Memory B cell (primary cell): ENCODE measurements around the gene CLK3.
"Not testable (repeated sequence)": the region's sequence is repeated elsewhere in the genome, so short reads cannot be mapped to it uniquely, and the experiment has no call there.

Experiments
- ATAC-seq: fragments of 150-1000 bp; cut with Tn5 transposase; 2 replicates; pipeline ENCODE4 v1.10.0; 2021; ENCODE audit warnings: low read depth, mild to moderate bottlenecking, moderate library complexity
- DNase-seq, 2 donors: peaks; one replicate each; pipeline ENCODE4 v3.0.0; 2022; ENCODE audit warnings: low spot score in 2 of 2
- H3K27ac Mint-ChIP-seq: one replicate; pipeline ENCODE4 v1.8.0; 2022; ENCODE audit warnings: mild to moderate bottlenecking, moderate library complexity, mixed read lengths
- H3K27me3 Mint-ChIP-seq: one replicate; pipeline ENCODE4 v1.8.0; 2022; ENCODE audit warnings: mixed read lengths
- H3K36me3 Mint-ChIP-seq: one replicate; pipeline ENCODE4 v1.8.0; 2022; ENCODE audit warnings: mild to moderate bottlenecking, mixed read lengths
- H3K4me1 Mint-ChIP-seq: one replicate; pipeline ENCODE4 v1.8.0; 2022; ENCODE audit warnings: mixed read lengths
- H3K4me3 Mint-ChIP-seq: one replicate; pipeline ENCODE4 v1.8.0; 2022; ENCODE audit warnings: mild to moderate bottlenecking, moderate library complexity, mixed read lengths
- H3K9me3 Mint-ChIP-seq: one replicate; pipeline ENCODE4 v1.8.0; 2022; ENCODE audit warnings: mixed read lengths

The CLK3 gene

DNA sequence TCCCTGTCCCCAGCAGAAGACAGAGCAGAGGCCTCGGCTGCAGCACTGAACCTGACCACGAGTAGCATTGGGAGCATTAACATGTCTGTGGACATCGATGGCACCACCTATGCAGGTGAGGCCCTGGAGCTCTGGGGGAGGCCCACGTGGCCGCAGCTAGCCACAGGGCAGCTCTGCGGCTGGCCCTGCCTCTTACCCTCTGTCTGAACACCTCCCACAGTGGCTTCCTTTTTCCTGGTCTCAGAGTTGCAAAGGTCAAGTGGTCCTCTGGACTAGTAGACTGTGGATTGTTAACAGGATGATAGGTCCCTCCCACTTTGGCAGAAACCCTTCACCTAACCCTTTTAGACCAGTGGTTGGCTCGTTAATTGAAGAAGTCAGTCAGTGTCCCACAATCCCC, 22.5 kb upstream of the CLK3 start:
- Mint-ChIP-seq H3K36me3 (peaks cover 20% of the 10 kb centered on the region), H3K9me3 (no peaks in the 10 kb centered on the region), H3K4me3 (no peak overlapping the region), H3K27me3 (no peaks in the 10 kb centered on the region), H3K4me1 (peaks cover 2% of the 10 kb centered on the region), H3K27ac (no peak overlapping the region)
- ATAC-seq, result no peak
- DNase-seq, result no peak

DNA sequence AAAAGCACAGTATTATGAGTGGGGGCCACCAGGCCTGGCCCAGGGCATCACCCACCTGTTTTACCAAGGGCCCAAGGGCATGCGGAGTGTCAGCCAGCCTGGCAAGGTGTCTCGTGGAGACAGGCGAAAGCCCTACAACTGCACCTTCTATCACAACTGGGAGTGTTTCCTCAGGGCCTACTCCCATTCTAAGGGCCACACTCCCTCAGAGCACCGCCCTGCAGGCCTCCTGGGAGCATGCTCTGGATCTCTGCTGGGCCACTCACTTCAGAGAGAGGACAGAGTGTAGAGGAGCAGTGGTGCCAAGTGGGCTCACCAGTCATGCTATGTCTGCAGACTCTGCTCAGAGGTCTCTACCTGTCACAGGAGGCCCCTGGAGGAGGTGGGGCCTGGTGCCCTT, 21.2 kb upstream of the CLK3 start:
- Mint-ChIP-seq H3K4me1 (peaks cover 7% of the 10 kb centered on the region), H3K36me3 (peaks cover 20% of the 10 kb centered on the region), H3K27ac (no peak overlapping the region), H3K4me3 (no peak overlapping the region), H3K9me3 (no peaks in the 10 kb centered on the region), H3K27me3 (no peaks in the 10 kb centered on the region)
- ATAC-seq, result no peak
- no peak for DNase-seq

DNA sequence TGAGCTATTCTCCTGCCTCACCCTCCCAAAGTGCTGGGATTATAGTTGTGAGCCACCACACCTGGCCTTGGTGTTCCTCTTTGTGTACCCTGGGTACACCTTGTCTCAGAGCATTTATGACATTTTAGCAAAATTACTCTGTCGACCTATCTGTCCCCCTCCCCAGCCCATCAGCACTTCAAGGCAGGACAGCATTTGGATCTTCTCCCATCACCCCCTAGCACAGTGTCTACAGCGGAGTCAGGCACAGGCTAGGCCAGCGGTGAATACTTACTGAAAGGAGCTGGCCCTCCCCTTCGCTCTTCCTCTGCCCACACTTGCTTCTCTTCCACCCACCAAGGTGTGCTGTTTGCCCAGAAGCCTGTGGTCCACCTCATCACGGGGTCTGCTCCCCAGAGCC, 20.4 kb upstream of the CLK3 start:
- DNase-seq (no peak), ATAC-seq (no peak)
- peaks cover 15% of the 10 kb centered on the region for H3K36me3 Mint-ChIP-seq
- no peaks in the 10 kb centered on the region for H3K27me3 Mint-ChIP-seq
- peaks cover 7% of the 10 kb centered on the region for H3K4me1 Mint-ChIP-seq
- no peak overlapping the region for H3K27ac Mint-ChIP-seq
- no peak overlapping the region for H3K4me3 Mint-ChIP-seq
- no peaks in the 10 kb centered on the region for H3K9me3 Mint-ChIP-seq

DNA sequence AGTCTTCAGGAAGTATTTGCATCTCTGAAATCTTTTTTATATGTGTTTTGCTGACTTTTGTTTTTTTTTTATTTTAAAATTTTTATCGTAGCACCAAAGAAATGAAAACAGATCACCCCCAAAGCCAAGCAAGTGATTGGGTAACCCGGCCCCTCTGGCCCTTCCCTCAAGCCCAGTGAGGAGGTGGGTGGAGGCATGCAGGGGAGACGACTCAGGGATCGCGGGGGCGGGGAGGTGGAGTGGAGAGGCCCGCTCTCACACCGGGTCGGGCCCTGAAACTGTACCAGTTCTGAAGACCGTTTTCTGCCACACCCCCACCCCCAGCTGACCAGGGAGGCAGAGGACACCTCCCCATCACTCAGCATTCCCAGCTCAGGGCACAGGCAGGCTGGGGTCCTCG, 18.9 kb upstream of the CLK3 start:
- H3K9me3 Mint-ChIP-seq, H3K27me3 Mint-ChIP-seq, ATAC-seq, H3K4me1 Mint-ChIP-seq, H3K27ac Mint-ChIP-seq, DNase-seq, H3K4me3 Mint-ChIP-seq: not testable (repeated sequence)
- H3K36me3 Mint-ChIP-seq, result peaks cover 12% of the 10 kb centered on the region

DNA sequence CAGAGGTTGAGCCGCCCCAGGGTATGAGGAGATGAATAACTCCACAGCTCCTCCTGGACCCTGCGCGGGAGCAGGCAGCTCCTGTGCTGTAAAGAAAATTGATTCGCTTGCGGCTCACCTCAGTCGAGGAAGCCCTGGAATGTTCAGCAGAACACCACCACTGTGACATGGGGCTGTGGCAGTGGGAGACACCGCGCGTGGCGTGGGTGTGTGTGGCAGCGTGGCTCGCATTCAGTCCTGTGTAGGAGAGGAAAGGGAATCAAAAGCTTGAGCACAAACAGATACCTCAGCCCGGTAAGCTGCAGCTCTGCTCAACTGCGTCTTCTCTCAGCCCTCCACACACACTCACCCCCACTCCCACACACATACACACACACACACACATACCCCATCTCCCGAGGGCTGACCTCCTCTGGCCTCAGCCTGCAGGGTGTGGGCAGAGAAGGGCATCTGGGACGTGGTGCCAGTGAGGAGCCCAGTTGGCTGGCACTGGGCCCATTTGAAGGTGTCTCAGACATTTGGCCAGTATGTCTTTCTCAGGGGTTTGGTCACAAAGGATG, 18.4 kb upstream of the CLK3 start:
- DNase-seq, H3K27me3 Mint-ChIP-seq, ATAC-seq, H3K4me1 Mint-ChIP-seq, H3K27ac Mint-ChIP-seq, H3K9me3 Mint-ChIP-seq, H3K4me3 Mint-ChIP-seq: not testable (repeated sequence)
- H3K36me3 Mint-ChIP-seq, result peaks cover 12% of the 10 kb centered on the region

DNA sequence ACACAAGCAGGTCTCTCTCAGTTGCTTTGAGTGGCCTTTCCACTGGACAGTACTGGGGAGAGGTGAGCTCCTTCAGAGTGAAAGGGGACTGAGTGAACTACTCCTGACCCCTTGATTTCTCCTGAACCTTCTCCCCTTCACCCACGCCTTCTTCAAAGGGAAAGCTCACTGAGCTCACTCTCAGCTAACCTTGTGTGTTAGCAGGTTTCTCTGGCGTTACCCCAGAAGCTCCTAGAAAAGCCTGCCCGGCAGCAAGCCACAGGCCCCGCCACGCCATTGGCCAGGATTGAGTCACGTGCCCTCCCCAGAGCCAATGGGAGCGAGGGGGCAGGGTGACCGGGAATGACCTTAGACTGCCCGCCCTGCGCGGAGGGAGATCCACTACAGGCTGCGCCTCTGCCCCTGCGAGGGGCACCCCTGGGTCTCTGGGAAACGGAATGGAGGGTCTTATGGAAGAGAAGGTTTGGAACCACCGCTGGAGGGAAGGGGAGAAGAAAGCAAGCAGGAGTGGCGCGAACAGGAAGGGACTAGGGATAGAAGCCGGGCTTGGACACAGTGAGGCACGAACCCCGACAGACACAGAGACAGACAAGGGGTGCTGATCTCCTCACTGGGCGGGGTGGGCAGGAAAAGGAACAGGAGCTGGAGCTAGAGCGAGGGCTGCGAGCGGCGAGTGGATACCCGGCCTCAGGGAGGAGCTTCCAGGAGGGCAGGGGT, 17.4 kb upstream of the CLK3 start:
- peak; percentile 99 for ATAC-seq
- H3K27me3 Mint-ChIP-seq, result no peaks in the 10 kb centered on the region
- H3K36me3 Mint-ChIP-seq, result peaks cover 12% of the 10 kb centered on the region
- peaks cover 7% of the 10 kb centered on the region for H3K4me1 Mint-ChIP-seq
- no peaks in the 10 kb centered on the region for H3K9me3 Mint-ChIP-seq
- peak overlapping the region; percentile 90 for H3K27ac Mint-ChIP-seq
- H3K4me3 Mint-ChIP-seq, result peak overlapping the region; percentile 99
- DNase-seq, result peak; percentile 73 to 79

DNA sequence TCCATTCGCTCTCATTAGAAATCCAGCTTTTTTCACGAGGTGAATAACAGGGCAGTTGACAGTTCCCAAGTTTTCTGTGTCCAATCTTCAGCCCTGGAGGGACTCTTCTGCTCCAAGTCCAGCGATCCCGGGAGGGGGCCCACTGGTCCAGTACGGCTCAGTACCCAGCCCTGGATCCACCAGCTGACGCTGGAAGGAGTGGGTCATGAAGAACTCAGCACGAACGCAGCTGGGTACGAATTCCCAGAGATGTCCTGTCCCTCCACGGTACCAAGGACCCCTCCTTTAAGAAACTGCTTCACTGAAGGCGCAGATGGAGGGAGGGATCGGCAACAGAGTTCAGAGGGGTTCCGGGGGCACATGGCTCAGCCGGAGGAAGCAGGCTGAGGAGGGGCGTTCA, 16.5 kb upstream of the CLK3 start:
- peak overlapping the region; percentile 38 for H3K27ac Mint-ChIP-seq
- no peak for DNase-seq
- ATAC-seq, result no peak
- no peaks in the 10 kb centered on the region for H3K27me3 Mint-ChIP-seq
- H3K4me1 Mint-ChIP-seq, result peaks cover 7% of the 10 kb centered on the region
- H3K36me3 Mint-ChIP-seq, result peaks cover 9% of the 10 kb centered on the region
- H3K4me3 Mint-ChIP-seq, result peak overlapping the region; percentile 99
- no peaks in the 10 kb centered on the region for H3K9me3 Mint-ChIP-seq

DNA sequence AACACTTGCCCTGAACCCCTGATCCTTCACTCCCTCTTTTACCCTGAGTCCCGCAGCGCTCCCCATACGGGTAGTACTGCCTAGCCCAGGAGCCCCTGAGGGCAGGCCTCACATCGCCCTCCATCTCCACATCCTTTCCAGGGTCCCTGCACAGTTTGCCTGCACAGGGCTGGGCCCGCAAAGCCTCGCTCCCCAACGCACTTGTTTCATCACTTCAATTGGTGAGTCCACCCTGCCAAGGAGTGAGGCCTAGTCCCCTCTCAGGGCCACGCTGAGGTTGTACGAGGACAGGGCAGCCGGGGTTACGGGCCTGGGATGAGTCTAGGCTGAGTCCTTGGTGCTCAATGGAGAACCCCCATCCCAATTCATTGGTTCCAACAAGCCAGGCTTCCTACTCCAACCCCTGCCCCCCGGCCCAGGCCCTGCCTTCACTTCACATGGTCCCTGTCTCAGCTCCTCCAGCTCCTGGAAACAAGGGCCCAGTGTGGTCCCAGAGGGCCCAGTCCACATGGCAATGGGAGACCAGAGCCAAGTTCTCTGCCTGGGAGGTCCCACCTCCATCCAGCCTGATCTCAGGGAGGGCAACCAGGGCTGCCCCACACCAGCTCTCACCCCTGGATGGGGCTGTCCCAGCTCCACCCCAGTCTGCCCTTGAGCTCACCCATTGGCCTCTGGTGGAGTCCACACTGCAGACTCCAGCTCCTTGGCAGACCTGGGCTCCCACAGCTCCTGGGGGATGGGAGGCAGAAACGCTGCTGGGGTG, 12.4 kb upstream of the CLK3 start:
- H3K4me1 Mint-ChIP-seq, result peaks cover 4% of the 10 kb centered on the region
- ATAC-seq, result no peak
- no peak overlapping the region for H3K4me3 Mint-ChIP-seq
- H3K27me3 Mint-ChIP-seq, result peaks cover 1% of the 10 kb centered on the region
- peak overlapping the region; percentile 47 for H3K27ac Mint-ChIP-seq
- no peaks in the 10 kb centered on the region for H3K36me3 Mint-ChIP-seq
- H3K9me3 Mint-ChIP-seq, result no peaks in the 10 kb centered on the region
- no peak for DNase-seq

DNA sequence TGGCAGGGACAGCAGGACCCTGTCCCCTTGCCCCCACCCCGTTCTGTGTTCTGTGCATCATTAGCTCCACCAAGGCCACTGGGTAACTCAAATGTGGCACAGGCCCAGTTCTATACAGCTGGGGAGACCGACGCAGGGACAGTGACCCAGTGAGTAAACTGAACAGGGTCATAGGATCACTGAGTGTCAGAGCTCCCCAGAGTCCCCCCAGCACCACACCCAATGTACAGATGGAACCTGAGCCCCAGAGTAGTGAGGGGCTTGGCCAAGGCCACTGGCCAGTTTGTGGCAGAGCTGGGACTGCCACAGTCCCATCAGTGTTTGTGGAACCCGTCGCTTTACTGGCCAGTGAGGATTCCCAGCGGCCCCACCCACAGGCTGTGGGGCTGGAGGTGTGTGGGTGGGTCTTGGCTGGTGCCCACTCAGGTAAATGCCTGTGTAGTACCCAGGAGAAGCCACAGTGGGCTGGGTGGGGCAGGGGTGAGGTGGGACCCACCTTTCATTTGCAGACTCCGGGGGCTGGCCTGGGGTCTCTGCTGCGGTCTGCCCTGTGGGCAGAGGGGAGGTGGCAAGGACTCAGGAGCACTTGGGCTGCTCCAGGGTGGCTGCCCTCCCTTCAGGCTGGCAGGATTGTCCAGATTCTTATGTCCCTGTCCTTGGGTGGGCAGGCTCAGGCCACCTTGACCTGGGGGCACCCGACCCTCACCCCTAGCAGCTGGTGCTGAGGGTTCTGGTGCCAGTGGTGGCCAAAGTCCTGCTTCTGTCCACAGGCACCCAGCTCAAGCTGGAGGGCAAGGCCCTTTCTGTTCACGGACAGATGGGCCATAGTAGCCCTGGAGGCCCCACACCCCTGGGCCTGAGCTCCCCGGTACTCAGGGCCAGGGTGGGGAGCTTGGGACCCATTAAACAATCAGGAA, 11.6 kb upstream of the CLK3 start:
- Mint-ChIP-seq H3K36me3 (no peaks in the 10 kb centered on the region), H3K9me3 (no peaks in the 10 kb centered on the region), H3K27me3 (peaks cover 1% of the 10 kb centered on the region), H3K4me3 (no peak overlapping the region), H3K4me1 (no peaks in the 10 kb centered on the region), H3K27ac (no peak overlapping the region)
- ATAC-seq (no peak), DNase-seq (no peak)

DNA sequence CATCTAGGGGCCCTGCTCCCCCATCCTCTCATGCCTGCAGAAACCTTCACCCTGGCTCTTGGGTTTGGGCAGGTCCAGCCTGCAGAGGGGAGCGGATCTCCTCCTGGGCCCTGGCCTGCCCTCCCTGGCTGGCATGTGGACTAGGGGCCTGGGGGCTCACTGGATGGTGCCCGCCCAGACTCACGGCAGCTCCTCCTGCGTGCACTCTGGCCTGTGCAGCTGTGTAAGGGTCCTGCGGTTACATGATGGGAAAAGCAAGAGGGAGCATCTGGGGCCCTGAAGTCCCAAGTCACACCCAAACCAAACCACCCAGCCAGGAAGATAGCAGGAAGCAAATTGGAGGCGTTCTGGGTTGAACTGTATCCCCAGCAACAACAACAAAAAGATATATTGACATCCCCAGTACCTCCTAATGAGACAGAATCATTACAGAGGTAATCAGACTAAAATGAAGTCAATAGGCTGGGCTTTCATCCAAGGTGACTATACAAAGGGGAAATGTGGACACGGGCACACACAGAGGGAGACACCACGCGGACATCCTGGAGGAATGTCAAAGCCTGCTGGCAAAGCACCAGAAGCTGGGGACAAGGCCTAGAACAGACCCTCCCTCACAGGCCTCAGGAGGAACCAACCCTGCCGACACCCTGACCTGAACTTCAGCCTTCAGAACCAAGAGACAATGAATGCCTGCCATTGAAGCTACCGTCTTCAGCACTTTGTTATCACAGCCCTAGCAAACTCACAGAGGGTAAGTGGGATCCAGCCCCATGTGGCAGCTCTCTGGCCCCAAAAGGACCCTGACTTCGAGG, 10.4 kb upstream of the CLK3 start:
- no peak overlapping the region for H3K4me3 Mint-ChIP-seq
- no peaks in the 10 kb centered on the region for H3K9me3 Mint-ChIP-seq
- peaks cover 1% of the 10 kb centered on the region for H3K27me3 Mint-ChIP-seq
- DNase-seq (no peak), ATAC-seq (no peak)
- H3K27ac Mint-ChIP-seq, result no peak overlapping the region
- no peaks in the 10 kb centered on the region for H3K4me1 Mint-ChIP-seq
- no peaks in the 10 kb centered on the region for H3K36me3 Mint-ChIP-seq

DNA sequence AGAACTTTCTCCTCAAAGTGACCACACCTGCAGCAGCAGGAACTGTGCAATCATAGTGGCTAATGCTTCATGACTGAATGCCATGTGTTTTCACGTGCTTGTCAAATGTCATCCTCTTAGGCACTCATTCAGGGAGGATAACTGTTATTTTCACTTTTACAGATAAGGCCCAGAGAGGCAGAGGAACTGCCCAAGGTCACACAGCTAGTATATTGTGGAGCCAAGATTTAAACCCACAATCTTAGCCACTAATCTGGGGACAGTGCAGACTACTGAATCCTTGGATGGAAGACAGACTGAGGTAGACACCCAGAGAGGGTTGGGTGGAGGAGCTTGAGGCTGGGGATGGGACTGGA, 9.9 kb upstream of the CLK3 start:
- Mint-ChIP-seq H3K36me3 (no peaks in the 10 kb centered on the region), H3K4me3 (no peak overlapping the region), H3K4me1 (no peaks in the 10 kb centered on the region), H3K9me3 (no peaks in the 10 kb centered on the region), H3K27ac (no peak overlapping the region), H3K27me3 (peaks cover 1% of the 10 kb centered on the region)
- DNase-seq (no peak), ATAC-seq (no peak)

DNA sequence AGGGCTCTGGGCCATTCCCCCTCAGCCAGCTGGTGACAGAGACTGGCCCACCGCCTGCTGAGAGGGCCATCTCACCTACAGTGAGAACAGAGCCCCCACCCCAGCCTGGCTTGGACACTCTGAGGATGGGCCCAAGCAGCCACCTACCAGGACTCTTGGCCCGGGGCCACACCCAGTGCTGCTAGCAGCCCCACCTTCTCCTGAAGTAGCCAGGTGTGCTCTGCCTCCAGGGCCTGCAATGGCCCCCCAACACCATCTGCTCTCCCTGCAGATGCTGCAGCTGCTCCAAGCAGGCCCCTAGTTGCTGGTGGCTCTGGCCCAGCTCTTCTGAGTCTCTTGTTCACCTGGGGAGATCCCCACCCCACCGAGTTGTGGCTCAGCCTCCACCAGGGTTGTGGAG, 6.8 kb upstream of the CLK3 start:
- Mint-ChIP-seq H3K4me1 (no peaks in the 10 kb centered on the region), H3K27ac (no peak overlapping the region), H3K36me3 (no peaks in the 10 kb centered on the region), H3K4me3 (no peak overlapping the region), H3K9me3 (no peaks in the 10 kb centered on the region), H3K27me3 (peaks cover 1% of the 10 kb centered on the region)
- DNase-seq (no peak), ATAC-seq (no peak)

DNA sequence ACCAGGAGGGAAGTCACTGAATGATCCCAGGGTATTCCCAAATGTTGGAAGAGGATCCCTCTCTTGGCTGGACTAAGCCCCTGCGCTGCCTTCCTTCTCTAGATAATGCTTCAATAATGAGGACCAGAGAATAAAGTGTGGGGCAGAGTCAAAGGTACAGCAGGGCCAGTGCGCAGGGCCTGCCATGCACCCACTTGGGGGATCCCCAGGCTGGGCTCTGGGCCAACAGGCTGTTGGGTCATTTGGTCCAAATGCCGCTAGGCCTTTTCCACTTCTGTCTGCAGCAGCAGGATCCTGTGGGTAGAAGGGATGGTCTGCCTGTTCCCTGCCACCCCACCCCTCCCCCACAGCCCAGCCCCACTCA, 5.7 kb upstream of the CLK3 start:
- no peak for DNase-seq
- H3K36me3 Mint-ChIP-seq, result no peaks in the 10 kb centered on the region

More for the DNA sequence above, 5.7 kb upstream of the CLK3 start:
- peaks cover 1% of the 10 kb centered on the region for H3K27me3 Mint-ChIP-seq
- H3K9me3 Mint-ChIP-seq, result no peaks in the 10 kb centered on the region
- no peak overlapping the region for H3K4me3 Mint-ChIP-seq
- ATAC-seq, result no peak
- H3K4me1 Mint-ChIP-seq, result no peaks in the 10 kb centered on the region
- no peak overlapping the region for H3K27ac Mint-ChIP-seq
